Spleen (tissue), 11 donors: ENCODE data around the gene PYCR2. TPM values are rescaled to one million over a fixed set of nuclear protein-coding genes. Genes with fewer than 3 reads are reported as not detected.

Experiments used
- DNase-seq: peaks from one replicate; pipeline ENCODE4 v3.0.0-alpha.2; 2020
- H3K27ac ChIP-seq, 8 donors: fragments of 200-600 bp; sonication (generic) in 7 of 8; 1 replicate in 4 of 8; 2 replicates in 4 of 8; pipeline versions ENCODE4 v1.5.0 to v1.8.0; 2016 to 2021; ENCODE audit warnings: inconsistent platforms in 4 of 8, mild to moderate bottlenecking in 4 of 8, moderate library complexity in 1 of 8
- H3K27me3 ChIP-seq, 7 donors: fragments of 200-600 bp; sonication (generic) in 6 of 7; replicated peaks in 1 of 7; 1 replicate in 4 of 7; 2 replicates in 3 of 7; pipeline versions ENCODE4 v1.5.0 to v1.8.0; 2016 to 2021; ENCODE audit warnings: inconsistent platforms in 3 of 7, mild to moderate bottlenecking in 1 of 7
- H3K36me3 ChIP-seq, 6 donors: fragments of 200-600 bp; sonication (generic) in 5 of 6; 1 replicate in 4 of 6; 2 replicates in 2 of 6; pipeline versions ENCODE4 v1.5.0 to v1.8.0; 2016 to 2021; ENCODE audit warnings: inconsistent platforms in 2 of 6
- H3K4me1 ChIP-seq, 6 donors: fragments of 200-600 bp; sonication (generic) in 5 of 6; 1 replicate in 3 of 6; 2 replicates in 3 of 6; pipeline versions ENCODE4 v1.5.0 to v1.8.0; 2016 to 2021; ENCODE audit warnings: inconsistent platforms in 3 of 6
- H3K4me3 ChIP-seq, 8 donors: fragments of 200-600 bp; sonication (generic) in 7 of 8; 1 replicate in 4 of 8; 2 replicates in 4 of 8; pipeline versions ENCODE4 v1.5.0 to v1.8.0; 2016 to 2021; ENCODE audit warnings: inconsistent platforms in 4 of 8, mild to moderate bottlenecking in 4 of 8, moderate library complexity in 2 of 8
- H3K9me3 ChIP-seq, 8 donors: fragments of 200-600 bp; sonication (generic) in 7 of 8; 1 replicate in 4 of 8; 2 replicates in 4 of 8; pipeline versions ENCODE4 v1.5.0 to v1.8.0; 2016 to 2021; ENCODE audit warnings: inconsistent platforms in 4 of 8
- CTCF ChIP-seq, 11 experiments: fragments of 200-600 bp in 7 of 11; fragments of 450-650 bp in 4 of 11; sonication (generic) in 4 of 11; IDR thresholded peaks in 8 of 11; conservative IDR thresholded peaks in 3 of 11; 1 replicate in 7 of 11; 2 replicates in 4 of 11; pipeline versions ENCODE4 v1.4.0 to v1.8.0; 2016 to 2021; ENCODE audit warnings: antibody characterized with exemption in 11 of 11, inconsistent platforms in 4 of 11, mild to moderate bottlenecking in 1 of 11
- POLR2A ChIP-seq, 3 donors: fragments of 450-650 bp; IDR thresholded peaks; one replicate each; pipeline ENCODE4 v1.5.1; 2017; ENCODE audit warnings: antibody characterized with exemption in 3 of 3, mild to moderate bottlenecking in 1 of 3
- POLR2AphosphoS5 ChIP-seq, 3 donors: sonication (generic); formaldehyde crosslinking; IDR thresholded peaks; one replicate each; pipeline ENCODE4 v1.5.1; 2017; ENCODE audit warnings: antibody characterized with exemption in 3 of 3
- WGBS, 5 donors: extraction: QIAGEN DNeasy Blood & Tissue Kit in 3 of 5; methylation state at CpG; one replicate each; pipeline versions ENCODE4 v1.1.5 to v1.1.7; 2013 to 2018; 5-methylcytosine and 5-hydroxymethylcytosine counted together
- intact Hi-C: fragments of 100-400 bp; cut with DNase I; formaldehyde crosslinking; loops from one replicate; pipeline ENCODE4 v1.15.0; 2023; ENCODE audit warnings: low total_unique reads
- polyA plus RNA-seq, 3 donors: library from polyadenylated mRNA; stranded (reverse); fragments of 200-250 nt; gene quantifications; one replicate each; pipeline ENCODE4 v1.2.1, GENCODE V29; 2013
- total RNA-seq, 7 donors: library from RNA; depleted of rRNA in 3 of 7; stranded (reverse); fragments of >200 nt in 3 of 7; fragmentation: NEBNext Ultra II Directional in 4 of 7; extraction: Animal tissue kit (Norgen Biotek cat#: 25700) in 4 of 7; gene quantifications; one replicate each; pipeline versions ENCODE4 v1.1.0 to v1.2.1, GENCODE V29; 2016 to 2021
- donor health status: healthy with polysubstance abuse.
- donor health status: DM: no; HTN: no; CAD: no; lungs with moderate emphysema.
- donor health status: DM: no; HTN: no; CAD: no.
- donor health status: Bipolar disorder and iron deficiency.
- donor health status: healthy.
- donor health status: DM: no; HTN: no; CAD: no.
- donor health status: DM: yes; HTN: yes; CAD: no.

PYCR2 gene
- total and polyA plus RNA-seq, 10 donors: 50.0 to 80.4 (median 68.2) TPM

GRCh38 chr1:225921734-225922709, 2.0 kb downstream of the PYCR2 start:
- peaks cover 0 to 55% (median 32%) of the 10 kb centered on the region in 6 donors for H3K36me3 ChIP-seq
- 90 to 96% (median 93%) methylated on average over 10 to 23 of the region's 23 CpGs for WGBS, 5 donors
- no peak for DNase-seq

GRCh38 chr1:225919906-225920305, 4.1 kb downstream of the PYCR2 start:
- peak overlapping the region in 7 of 8 donors; percentile 11 to 69 (median 56) for H3K27ac ChIP-seq
- peaks cover 16 to 55% (median 41%) of the 10 kb centered on the region in 6 donors for H3K4me1 ChIP-seq
- WGBS, 5 donors: 18 to 36% (median 25%) methylated on average over 5 of the region's 5 CpGs
- DNase-seq: no peak
- no peaks in the 10 kb centered on the region for H3K27me3 ChIP-seq
- peaks cover 0 to 76% (median 43%) of the 10 kb centered on the region in 6 donors for H3K36me3 ChIP-seq
- H3K9me3 ChIP-seq: no peaks in the 10 kb centered on the region
- TF ChIP-seq POLR2A (IDR thresholded peaks at IDR 0.05) (no peak), POLR2AphosphoS5 (IDR thresholded peaks at IDR 0.05) (peak; percentile 30 to 56 (median 55)), CTCF (IDR thresholded peaks at IDR 0.05 in 8 of 11, conservative IDR thresholded peaks at IDR 0.05 in 3 of 11) (no peak)
- intact Hi-C loops: no loop called here
- H3K4me3 ChIP-seq: no peak overlapping the region

More at GRCh38 chr1:225921734-225922709, 2.0 kb downstream of the PYCR2 start:
- Histone ChIP-seq H3K9me3 (no peaks in the 10 kb centered on the region), H3K27ac (peak overlapping the region in 1 of 8 donors; percentile 94), H3K4me3 (peak overlapping the region in 1 of 8 donors; percentile 99), H3K27me3 (no peaks in the 10 kb centered on the region), H3K4me1 (peaks cover 16 to 58% (median 44%) of the 10 kb centered on the region in 6 donors)
- TF ChIP-seq CTCF (IDR thresholded peaks at IDR 0.05 in 8 of 11, conservative IDR thresholded peaks at IDR 0.05 in 3 of 11) (no peak), POLR2AphosphoS5 (IDR thresholded peaks at IDR 0.05) (peak in 1 of 3 donors; percentile 22), POLR2A (IDR thresholded peaks at IDR 0.05) (no peak)
- intact Hi-C loops: no loop called here

GRCh38 chr1:225918280-225918679, 5.8 kb downstream of the PYCR2 start:
- peaks cover 0 to 91% (median 43%) of the 10 kb centered on the region in 6 donors for H3K36me3 ChIP-seq
- H3K4me3 ChIP-seq: no peak overlapping the region
- no peaks in the 10 kb centered on the region for H3K9me3 ChIP-seq
- TF ChIP-seq CTCF (IDR thresholded peaks at IDR 0.05 in 8 of 11, conservative IDR thresholded peaks at IDR 0.05 in 3 of 11) (no peak), POLR2AphosphoS5 (IDR thresholded peaks at IDR 0.05) (no peak), POLR2A (IDR thresholded peaks at IDR 0.05) (no peak)
- intact Hi-C loops: no loop called here
- no peak overlapping the region for H3K27ac ChIP-seq
- peaks cover 10 to 44% (median 32%) of the 10 kb centered on the region in 6 donors for H3K4me1 ChIP-seq
- no peaks in the 10 kb centered on the region for H3K27me3 ChIP-seq
- DNase-seq: no peak
- WGBS, 5 donors: 93 to 97% (median 95%) methylated on average over 4 of the region's 4 CpGs

- intact Hi-C loops: no loop called here
- Histone ChIP-seq H3K9me3 (no peaks in the 10 kb centered on the region), H3K4me3 (no peak overlapping the region), H3K4me1 (peaks cover 3 to 37% (median 25%) of the 10 kb centered on the region in 6 donors), H3K27ac (no peak overlapping the region), H3K27me3 (no peaks in the 10 kb centered on the region), H3K36me3 (peaks cover 0 to 96% (median 43%) of the 10 kb centered on the region in 6 donors)
- WGBS, 5 donors: 84 to 95% (median 90%) methylated on average over 5 of the region's 5 CpGs
- TF ChIP-seq POLR2AphosphoS5 (IDR thresholded peaks at IDR 0.05): no peak
- no peak for DNase-seq
Measured at GRCh38 chr1:225917536-225917935, 6.5 kb downstream of the PYCR2 start.
